IMR-90 (cell line): ENCODE results near the gene ESM1. TPM values are rescaled to one million over a fixed set of nuclear protein-coding genes. Genes with fewer than 3 reads are reported as not detected.

Experiments
- ATAC-seq: fragments of 200-7000 bp; cut with Tn5 transposase; 2 replicates; pipeline ENCODE4 v1.9.1; 2020; ENCODE audit warnings: low read depth, mild to moderate bottlenecking, moderate library complexity
- BruUV-seq: library from RNA; stranded (reverse); fragments of 400-500 nt; replicated peaks from 2 replicates; lab custom pipeline; 2021; lab: Mats Ljungman, UMichigan
- CTCF ChIA-PET: fragments of 300-600 bp; formaldehyde crosslinking; extraction: SDS; loops from one replicate; lab custom pipeline; 2021; ENCODE audit warnings: antibody characterized with exemption; lab: Yijun Ruan, JAX
- POLR2A ChIA-PET: fragments of 300-600 bp; sonication (Branson Sonifier 250); formaldehyde crosslinking; loops from one replicate; lab custom pipeline; 2022; ENCODE audit warnings: antibody characterized with exemption; ENCODE audit not compliant: unreplicated experiment; lab: Charles Lee
- DNase-seq: peaks from one replicate; pipeline ENCODE4 v3.0.0; 2013
- H2AFZ ChIP-seq: replicated peaks from 2 replicates; pipeline ENCODE3; 2013; ENCODE audit warnings: low read length, mild to moderate bottlenecking; ENCODE audit not compliant: poor library complexity
- H2AK5ac ChIP-seq: 2 replicates; pipeline ENCODE4 v1.6.1; 2013; ENCODE audit warnings: low read depth, low read length, inconsistent platforms
- H2AK9ac ChIP-seq: replicated peaks from 2 replicates; pipeline ENCODE3; 2013; ENCODE audit warnings: mild to moderate bottlenecking, low read depth, low read length, moderate library complexity; ENCODE audit not compliant: poor library complexity
- H2BK120ac ChIP-seq: 2 replicates; pipeline ENCODE4 v1.6.1; 2013; ENCODE audit warnings: low read depth, low read length, inconsistent platforms
- H2BK15ac ChIP-seq: 3 replicates; pipeline ENCODE4 v1.6.1; 2013; ENCODE audit warnings: low read depth, low read length, inconsistent platforms
- H2BK20ac ChIP-seq: 2 replicates; pipeline ENCODE4 v1.6.1; 2013; ENCODE audit warnings: low read depth, mild to moderate bottlenecking, inconsistent platforms, low read length, moderate library complexity
- H2BK5ac ChIP-seq: 2 replicates; pipeline ENCODE4 v1.6.1; 2013; ENCODE audit warnings: mild to moderate bottlenecking, low read depth, low read length, inconsistent platforms; ENCODE audit not compliant: poor library complexity, severe bottlenecking
- H3K14ac ChIP-seq: replicated peaks from 2 replicates; pipeline ENCODE4 v1.6.1; 2013; ENCODE audit warnings: low read depth, low read length, inconsistent platforms
- H3K18ac ChIP-seq: 2 replicates; pipeline ENCODE4 v1.6.1; 2013; ENCODE audit warnings: low read depth, low read length, control low read depth
- H3K23ac ChIP-seq: 2 replicates; pipeline ENCODE4 v1.6.1; 2013; ENCODE audit warnings: low read depth, low read length, inconsistent platforms
- H3K27ac ChIP-seq: 2 replicates; pipeline ENCODE4 v1.5.1; 2013; ENCODE audit warnings: mild to moderate bottlenecking, control low read depth, low read length; ENCODE audit not compliant: insufficient read depth
- H3K27me3 ChIP-seq: 2 replicates; pipeline ENCODE4 v1.6.1; 2013; ENCODE audit warnings: low read length; ENCODE audit not compliant: control insufficient read depth, insufficient read depth
- H3K36me3 ChIP-seq: 2 replicates; pipeline ENCODE4 v1.6.1; 2013; ENCODE audit warnings: low read length, mixed read lengths; ENCODE audit not compliant: control insufficient read depth, insufficient read depth
- H3K4ac ChIP-seq: 2 replicates; pipeline ENCODE4 v1.6.1; 2013; ENCODE audit warnings: low read depth, low read length, inconsistent platforms
- H3K4me1 ChIP-seq: 2 replicates; pipeline ENCODE4 v1.6.1; 2013; ENCODE audit warnings: low read length, mixed read lengths; ENCODE audit not compliant: control insufficient read depth, insufficient read depth
- H3K4me2 ChIP-seq: 2 replicates; pipeline ENCODE4 v1.6.1; 2013; ENCODE audit warnings: low read depth, mild to moderate bottlenecking, control low read depth, low read length, moderate library complexity
- H3K4me3 ChIP-seq: 2 replicates; pipeline ENCODE4 v1.5.1; 2013; ENCODE audit warnings: low read depth, mild to moderate bottlenecking, control low read depth, low read length, moderate library complexity; ENCODE audit not compliant: insufficient read depth
- H3K56ac ChIP-seq: 2 replicates; pipeline ENCODE4 v1.6.1; 2013; ENCODE audit warnings: low read length, inconsistent platforms; ENCODE audit not compliant: insufficient read depth; ENCODE audit errors: extremely low read depth
- H3K79me1 ChIP-seq, 2 experiments: 2 replicates each; pipeline ENCODE4 v1.6.1; 2013; ENCODE audit warnings: low read length in 2 of 2, inconsistent platforms in 1 of 2, low read depth in 1 of 2
- H3K9ac ChIP-seq: 2 replicates; pipeline ENCODE4 v1.6.1; 2013; ENCODE audit warnings: low read depth, low read length, control low read depth
- H3K9me1 ChIP-seq: 2 replicates; pipeline ENCODE4 v1.6.1; 2013; ENCODE audit warnings: low read length, inconsistent platforms; ENCODE audit not compliant: insufficient read depth
- H3K9me3 ChIP-seq: 2 replicates; pipeline ENCODE4 v1.6.1; 2013; ENCODE audit warnings: low read length; ENCODE audit not compliant: control insufficient read depth, insufficient read depth
- H4K20me1 ChIP-seq: 2 replicates; pipeline ENCODE4 v1.6.1; 2013; ENCODE audit warnings: low read length, inconsistent platforms; ENCODE audit not compliant: insufficient read depth
- H4K5ac ChIP-seq: 2 replicates; pipeline ENCODE4 v1.6.1; 2013; ENCODE audit warnings: mild to moderate bottlenecking, low read depth, low read length, control low read depth
- H4K8ac ChIP-seq, 2 experiments: 2 replicates each; pipeline ENCODE4 v1.6.1; 2013; ENCODE audit warnings: low read depth in 2 of 2, low read length in 2 of 2, control low read depth in 1 of 2, inconsistent platforms in 1 of 2
- H4K91ac ChIP-seq: 2 replicates; pipeline ENCODE4 v1.6.1; 2013; ENCODE audit warnings: low read depth, low read length, inconsistent platforms; ENCODE audit not compliant: insufficient read depth
- CEBPB ChIP-seq: IDR thresholded peaks from 2 replicates; pipeline ENCODE4 v1.6.1; 2012; ENCODE audit warnings: low read depth, low read length, improper control_type of control experiment
- CHD1 ChIP-seq: IDR thresholded peaks from 2 replicates; pipeline ENCODE4 v1.6.1; 2012; ENCODE audit warnings: low read depth, low read length, improper control_type of control experiment
- FOS ChIP-seq: fragments of 150-350 bp; IDR thresholded peaks from 2 replicates; pipeline ENCODE4 v1.6.1; 2016; ENCODE audit warnings: low read depth, low read length
- MAFK ChIP-seq: IDR thresholded peaks from 2 replicates; pipeline ENCODE4 v1.6.1; 2012; ENCODE audit warnings: low read depth, low read length, improper control_type of control experiment
- MAZ ChIP-seq: IDR thresholded peaks from 2 replicates; pipeline ENCODE4 v1.6.1; 2012; ENCODE audit warnings: low read depth, mild to moderate bottlenecking, low read length, improper control_type of control experiment, moderate library complexity, borderline replicate concordance
- MXI1 ChIP-seq: IDR thresholded peaks from 2 replicates; pipeline ENCODE4 v1.6.1; 2012; ENCODE audit warnings: low read depth, mild to moderate bottlenecking, low read length, moderate library complexity, borderline replicate concordance
- NFE2L2 ChIP-seq: fragments of 150-350 bp; IDR thresholded peaks from 2 replicates; pipeline ENCODE4 v1.6.1; 2016; ENCODE audit warnings: low read depth, mild to moderate bottlenecking, low read length
- POLR2A ChIP-seq: IDR thresholded peaks from 2 replicates; pipeline ENCODE4 v1.6.1; 2012; ENCODE audit warnings: mild to moderate bottlenecking, low read depth, low read length
- RAD21 ChIP-seq: IDR thresholded peaks from 2 replicates; pipeline ENCODE4 v1.6.1; 2012; ENCODE audit warnings: low read length, improper control_type of control experiment
- RCOR1 ChIP-seq: IDR thresholded peaks from 2 replicates; pipeline ENCODE4 v1.6.1; 2012; ENCODE audit warnings: mild to moderate bottlenecking, low read length, improper control_type of control experiment; ENCODE audit not compliant: insufficient replicate concordance
- RFX5 ChIP-seq: IDR thresholded peaks from 2 replicates; pipeline ENCODE4 v1.8.0; 2012; ENCODE audit warnings: low read depth, mild to moderate bottlenecking, low read length, moderate library complexity
- SMC3 ChIP-seq: fragments of 150-350 bp; IDR thresholded peaks from 2 replicates; pipeline ENCODE4 v1.6.1; 2016; ENCODE audit warnings: low read depth, mild to moderate bottlenecking, antibody characterized with exemption, low read length, moderate library complexity
- WGBS, 2 experiments: methylation state at CpG; one replicate each; pipeline versions ENCODE4 v1.1.5 to v1.1.7; 2013; ENCODE audit warnings: missing lambda C conversion rate in 2 of 2; ENCODE audit not compliant: insufficient read length in 1 of 2; ENCODE audit errors: extremely low coverage in 2 of 2; 5-methylcytosine and 5-hydroxymethylcytosine counted together
- dilution Hi-C: fragments of 300-500 bp; cut with HindIII; formaldehyde crosslinking; loops from one replicate; pipeline ENCODE4 v1.14.3; 2018; ENCODE audit warnings: low sequenced_read_pairs; ENCODE audit not compliant: unreplicated experiment
- in situ Hi-C: fragments of 300-500 bp; cut with MboI; formaldehyde crosslinking; loops from 3 replicates; pipeline ENCODE4 v1.14.3; 2019; ENCODE audit warnings: low sequenced_read_pairs, inconsistent platforms, mixed read lengths
- intact Hi-C: fragments of 100-400 bp; cut with micrococcal nuclease; formaldehyde crosslinking; loops from 2 replicates; pipeline ENCODE4 v1.10.0; 2022
- polyA plus RNA-seq, 3 experiments: library from polyadenylated mRNA; depleted of rRNA; stranded (reverse); fragments of >200 nt; gene quantifications; 2 replicates each; pipeline ENCODE4 v1.2.3, GENCODE V29; 2012; ENCODE audit warnings: low replicate concordance in 1 of 3
- total RNA-seq: library from RNA; depleted of rRNA; stranded (reverse); fragments of >200 nt; gene quantifications from 2 replicates; pipeline ENCODE4 v1.2.3, GENCODE V29; 2012
- TF ChIP-seq, protein P1 (sequence below): fragments of 150-350 bp; IDR thresholded peaks from 2 replicates; pipeline ENCODE4 v1.6.1; 2017; ENCODE audit warnings: mild to moderate bottlenecking, antibody characterized with exemption, low read length, low read depth
- TF ChIP-seq, protein P2 (sequence below): fragments of 150-350 bp; IDR thresholded peaks from 2 replicates; pipeline ENCODE4 v1.6.1; 2016; ENCODE audit warnings: low read depth, mild to moderate bottlenecking, low read length, moderate library complexity, borderline replicate concordance
- TF ChIP-seq, protein P3 (sequence below): conservative IDR thresholded peaks from 2 replicates; pipeline ENCODE4 v1.5.1; 2012; ENCODE audit warnings: mild to moderate bottlenecking, low read depth, low read length, improper control_type of control experiment

Gene ESM1
- total and polyA plus RNA-seq, 2 of the 4 experiments (the other 2 are of a cell fraction) = 7.1 to 10.2 TPM

DNA sequence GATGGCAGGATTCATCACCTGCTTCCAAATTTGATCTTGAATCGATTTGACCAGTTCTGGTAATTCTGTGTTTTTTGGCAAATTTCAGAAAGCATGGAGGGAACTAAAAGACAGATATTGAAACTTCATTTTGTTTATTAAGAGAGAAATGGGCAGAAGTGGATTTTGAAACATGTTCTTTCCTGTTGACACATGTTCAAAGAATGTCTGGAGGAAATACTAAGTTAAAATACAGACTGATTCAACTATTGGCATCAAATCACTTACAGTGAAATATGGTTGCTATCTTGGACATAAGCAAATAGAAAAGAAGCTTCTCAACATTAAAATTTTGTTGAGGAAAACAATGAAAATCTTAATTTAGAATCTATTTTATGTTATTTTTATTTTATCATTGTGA lies 19.3 kb upstream of the ESM1 start:
- Histone ChIP-seq H2BK15ac (0 out of 3 replicates have a peak overlapping the region, but pooled peaks have one; percentile 61), H3K9ac (no peak overlapping the region), H2BK5ac (peak overlapping the region; percentile 3), H3K18ac (peak overlapping the region; percentile 48; the same call in 1 of the 2 replicates), H3K4me3 (no peak overlapping the region), H3K27me3 (no peaks in the 10 kb centered on the region; the same call in 1 of the 2 replicates), H2BK120ac (peak overlapping the region; percentile 43; the same call in 1 of the 2 replicates), H4K20me1 (no peaks in the 10 kb centered on the region), H3K23ac (no peak overlapping the region), H3K4me1 (peaks cover 4% of the 10 kb centered on the region), H3K4ac (no peak overlapping the region), H4K5ac (peak overlapping the region; percentile 63; the same call in 1 of the 2 replicates), H2AK9ac (no peak overlapping the region), H2BK20ac (peak overlapping the region; percentile 44; the same call in 1 of the 2 replicates), H4K91ac (no peak overlapping the region), H3K79me1 (no peaks in the 10 kb centered on the region), H3K27ac (no peak overlapping the region), H3K36me3 (no peaks in the 10 kb centered on the region), H3K9me1 (peaks cover 6% of the 10 kb centered on the region; the same call in 1 of the 2 replicates), H2AFZ (no peak overlapping the region), H3K14ac (no peak overlapping the region), H4K8ac (peak overlapping the region in 1 of 2 experiments; percentile 33; a peak in 1 of 4 replicates), H3K9me3 (0 out of 2 replicates have a peak, but pooled peaks cover 2% of the 10 kb centered on the region), H3K4me2 (peak overlapping the region; percentile 74; the same call in 1 of the 2 replicates), H3K56ac (no peak overlapping the region), H2AK5ac (no peak overlapping the region)
- BruUV-seq = no TSS peak
- ChIA-PET CTCF (no interaction called here), POLR2A (no interaction called here)
- TF ChIP-seq POLR2A = no peak
- TF ChIP-seq RAD21 = no peak
- TF ChIP-seq, protein P1, sequence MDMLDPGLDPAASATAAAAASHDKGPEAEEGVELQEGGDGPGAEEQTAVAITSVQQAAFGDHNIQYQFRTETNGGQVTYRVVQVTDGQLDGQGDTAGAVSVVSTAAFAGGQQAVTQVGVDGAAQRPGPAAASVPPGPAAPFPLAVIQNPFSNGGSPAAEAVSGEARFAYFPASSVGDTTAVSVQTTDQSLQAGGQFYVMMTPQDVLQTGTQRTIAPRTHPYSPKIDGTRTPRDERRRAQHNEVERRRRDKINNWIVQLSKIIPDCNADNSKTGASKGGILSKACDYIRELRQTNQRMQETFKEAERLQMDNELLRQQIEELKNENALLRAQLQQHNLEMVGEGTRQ = no peak
- TF ChIP-seq, protein P2, sequence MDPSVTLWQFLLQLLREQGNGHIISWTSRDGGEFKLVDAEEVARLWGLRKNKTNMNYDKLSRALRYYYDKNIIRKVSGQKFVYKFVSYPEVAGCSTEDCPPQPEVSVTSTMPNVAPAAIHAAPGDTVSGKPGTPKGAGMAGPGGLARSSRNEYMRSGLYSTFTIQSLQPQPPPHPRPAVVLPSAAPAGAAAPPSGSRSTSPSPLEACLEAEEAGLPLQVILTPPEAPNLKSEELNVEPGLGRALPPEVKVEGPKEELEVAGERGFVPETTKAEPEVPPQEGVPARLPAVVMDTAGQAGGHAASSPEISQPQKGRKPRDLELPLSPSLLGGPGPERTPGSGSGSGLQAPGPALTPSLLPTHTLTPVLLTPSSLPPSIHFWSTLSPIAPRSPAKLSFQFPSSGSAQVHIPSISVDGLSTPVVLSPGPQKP = no peak
- TF ChIP-seq MAFK = no peak
- no peak for TF ChIP-seq CHD1
- TF ChIP-seq SMC3 = no peak
- TF ChIP-seq, protein P3, sequence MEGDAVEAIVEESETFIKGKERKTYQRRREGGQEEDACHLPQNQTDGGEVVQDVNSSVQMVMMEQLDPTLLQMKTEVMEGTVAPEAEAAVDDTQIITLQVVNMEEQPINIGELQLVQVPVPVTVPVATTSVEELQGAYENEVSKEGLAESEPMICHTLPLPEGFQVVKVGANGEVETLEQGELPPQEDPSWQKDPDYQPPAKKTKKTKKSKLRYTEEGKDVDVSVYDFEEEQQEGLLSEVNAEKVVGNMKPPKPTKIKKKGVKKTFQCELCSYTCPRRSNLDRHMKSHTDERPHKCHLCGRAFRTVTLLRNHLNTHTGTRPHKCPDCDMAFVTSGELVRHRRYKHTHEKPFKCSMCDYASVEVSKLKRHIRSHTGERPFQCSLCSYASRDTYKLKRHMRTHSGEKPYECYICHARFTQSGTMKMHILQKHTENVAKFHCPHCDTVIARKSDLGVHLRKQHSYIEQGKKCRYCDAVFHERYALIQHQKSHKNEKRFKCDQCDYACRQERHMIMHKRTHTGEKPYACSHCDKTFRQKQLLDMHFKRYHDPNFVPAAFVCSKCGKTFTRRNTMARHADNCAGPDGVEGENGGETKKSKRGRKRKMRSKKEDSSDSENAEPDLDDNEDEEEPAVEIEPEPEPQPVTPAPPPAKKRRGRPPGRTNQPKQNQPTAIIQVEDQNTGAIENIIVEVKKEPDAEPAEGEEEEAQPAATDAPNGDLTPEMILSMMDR = no peak
- TF ChIP-seq RCOR1 = no peak
- TF ChIP-seq RFX5 = no peak
- no peak for TF ChIP-seq FOS
- no peak; the same call in 1 of the 2 replicates for TF ChIP-seq CEBPB
- no peak for TF ChIP-seq MXI1
- TF ChIP-seq MAZ = no peak
- TF ChIP-seq NFE2L2 = no peak
- DNase-seq (peak; percentile 65), ATAC-seq (peak; percentile 61)
- in situ Hi-C loops (no loop called here), intact Hi-C loops (no loop called here), dilution Hi-C loops (no loop called here)
- WGBS, 2 experiments = 88% methylated on average over 1 of the region's 1 CpG; no CpG with 5 or more reads in 1 of the 2 experiments
